GM18909 (cell line): ENCODE data around the gene MRGPRF.
"Not testable (repeated sequence)": the region's sequence is repeated elsewhere in the genome, so short reads cannot be mapped to it uniquely, and the experiment has no call there.

ENCODE experiments used
- ATAC-seq: cut with Tn5 transposase; IDR thresholded peaks from one replicate; pipeline ENCODE4 v1.9.1; 2021; ENCODE audit warnings: mild to moderate bottlenecking; ENCODE audit not compliant: unreplicated experiment, poor library complexity

Gene MRGPRF

DNA sequence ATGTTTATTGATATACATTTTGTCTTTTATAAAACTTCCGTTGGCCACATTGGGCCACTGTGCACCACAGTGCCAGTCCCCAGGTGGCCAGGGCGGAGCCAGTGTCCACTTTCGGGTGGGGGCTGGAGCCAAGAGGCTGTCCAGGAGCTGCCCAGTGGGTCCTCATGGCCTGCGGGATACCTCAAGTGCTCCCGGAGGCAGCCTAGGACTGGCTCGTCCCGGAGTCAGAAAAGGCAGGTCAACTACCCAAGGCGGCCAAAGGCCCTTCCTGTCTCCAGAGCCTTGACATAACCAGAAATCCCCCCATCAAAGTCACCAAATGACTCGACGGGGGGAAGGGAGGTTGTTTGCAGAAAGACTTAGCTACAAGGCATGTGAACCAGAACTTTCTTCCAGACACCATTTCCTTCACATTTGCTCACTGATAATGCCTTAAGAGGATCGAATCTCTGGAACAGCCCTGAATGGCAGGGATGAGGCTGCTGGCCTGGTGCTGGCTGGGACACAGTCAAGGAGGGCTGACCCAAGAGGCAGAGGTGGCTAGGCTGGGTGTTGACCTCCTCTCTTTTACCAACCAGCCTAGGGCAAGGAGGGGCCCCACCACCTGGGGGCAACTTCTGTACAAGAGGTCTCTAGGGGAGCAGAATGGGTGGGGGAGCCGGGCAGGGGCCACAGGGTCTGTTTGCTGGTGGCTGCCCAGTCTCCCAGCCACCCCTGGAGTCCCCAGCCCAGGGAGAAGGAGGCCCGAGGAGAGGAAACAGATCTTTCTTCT, 8.4 kb downstream of the MRGPRF start:
- ATAC-seq: no peak

DNA sequence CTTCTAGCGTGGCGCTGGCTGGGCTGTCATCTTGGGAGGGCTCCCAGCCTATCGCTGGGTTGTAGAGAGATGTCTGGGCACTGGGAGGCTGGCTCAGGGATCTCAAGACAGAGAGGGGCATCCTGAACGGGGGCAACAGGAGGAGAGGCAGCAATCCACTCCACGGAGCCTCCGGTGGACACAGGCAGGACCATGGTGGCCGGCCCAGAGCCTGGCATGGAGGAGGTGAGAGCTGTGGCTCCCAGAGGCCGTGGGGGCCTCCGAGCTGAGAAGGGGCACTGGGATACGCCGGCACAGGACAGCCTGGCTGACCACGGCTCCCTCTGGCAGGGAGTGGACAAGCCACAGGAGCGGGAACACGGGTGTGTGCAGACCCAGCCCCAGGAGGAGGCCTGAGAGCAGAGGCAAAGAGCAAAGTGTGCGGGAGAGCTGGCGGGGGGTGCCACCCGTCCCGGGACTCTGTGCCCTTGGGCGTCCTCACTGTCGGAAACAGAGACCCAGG, 9.1 kb downstream of the MRGPRF start:
- ATAC-seq: no peak

DNA sequence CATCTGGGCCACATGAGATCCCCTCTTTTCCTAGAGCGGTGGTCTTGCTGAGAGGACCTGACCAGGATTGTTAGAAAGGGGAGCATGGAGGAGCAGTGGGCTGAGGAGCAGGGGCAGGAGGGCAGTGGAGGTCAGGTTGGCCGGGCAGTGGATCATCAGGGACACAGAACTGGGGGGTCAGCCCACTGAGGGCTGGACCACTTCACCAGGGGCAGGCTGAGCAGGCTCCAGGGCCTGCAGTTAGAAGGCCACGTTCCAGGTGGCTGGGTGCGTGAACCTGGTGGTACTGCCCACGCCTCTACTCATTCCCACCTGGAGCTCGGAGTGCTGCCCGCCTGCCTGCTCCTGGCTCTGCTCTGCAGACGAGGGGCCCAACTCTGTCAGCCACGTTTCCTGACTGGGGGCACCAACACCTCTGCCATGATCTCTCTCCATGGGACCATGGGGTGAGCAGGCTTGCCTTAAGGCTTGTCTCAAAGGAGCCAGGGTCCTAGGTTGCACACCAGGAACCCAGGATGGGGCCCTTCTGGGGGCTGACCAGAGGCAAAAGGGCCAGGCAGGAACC, 9.7 kb downstream of the MRGPRF start:
- no peak for ATAC-seq

DNA sequence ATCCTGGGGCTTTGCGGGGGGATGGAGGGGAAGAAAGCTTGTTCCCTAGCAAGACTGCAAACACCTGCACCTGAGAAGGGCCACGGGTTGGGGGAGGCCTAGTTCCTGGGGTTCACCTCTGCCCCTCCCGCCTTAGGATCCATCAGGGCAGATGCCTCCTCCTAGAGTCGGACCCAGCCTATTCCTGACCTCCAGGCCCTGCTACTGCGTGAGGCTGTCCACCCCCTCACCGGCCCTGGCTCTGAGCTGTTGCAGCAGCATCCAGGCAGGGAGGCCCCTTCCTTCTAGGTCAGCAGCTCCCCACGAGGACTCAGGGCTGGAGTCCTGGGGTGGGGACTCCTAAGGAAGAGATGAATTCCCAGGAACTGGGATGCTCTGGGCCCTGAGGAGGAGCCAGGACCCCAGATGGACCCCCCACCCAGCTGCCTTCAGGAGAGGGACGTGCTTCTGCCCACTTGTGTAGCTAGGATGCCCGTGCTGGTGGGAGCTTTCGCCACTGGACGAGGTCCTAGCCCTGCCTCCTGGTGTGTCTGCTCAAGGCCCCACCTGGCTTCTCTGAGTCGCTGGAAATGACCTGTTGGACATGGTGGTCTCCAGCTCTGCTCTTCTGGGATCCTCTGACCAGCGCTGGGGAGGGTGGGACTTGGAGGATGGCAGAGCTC, 10.3 kb downstream of the MRGPRF start:
- no peak for ATAC-seq

DNA sequence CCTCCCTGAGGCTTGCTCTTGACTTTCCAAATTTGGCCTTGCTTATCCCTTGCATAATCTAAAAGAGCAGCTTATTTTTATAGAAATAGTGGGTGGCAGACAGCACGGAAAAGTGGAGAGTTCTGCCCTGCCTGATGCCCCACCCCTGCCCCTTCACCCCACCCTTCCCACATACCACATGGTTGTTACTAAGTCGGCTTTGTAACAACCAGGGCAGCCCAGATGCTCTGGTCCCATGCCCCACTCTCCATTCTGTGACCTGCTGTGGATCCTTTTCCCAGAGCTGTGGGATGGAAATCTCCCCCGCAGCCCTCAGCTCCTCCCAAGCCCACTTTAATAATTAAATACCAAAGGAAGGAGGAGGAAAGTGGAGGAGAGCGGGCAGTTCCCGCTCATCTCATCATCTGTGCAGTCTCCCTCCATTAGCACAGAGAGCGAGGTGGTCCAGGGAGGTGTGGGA, 10.9 kb downstream of the MRGPRF start:
- ATAC-seq: no peak

GRCh38 chr11:69001243-69002081, 11.6 kb downstream of the MRGPRF start:
- ATAC-seq: no peak

DNA sequence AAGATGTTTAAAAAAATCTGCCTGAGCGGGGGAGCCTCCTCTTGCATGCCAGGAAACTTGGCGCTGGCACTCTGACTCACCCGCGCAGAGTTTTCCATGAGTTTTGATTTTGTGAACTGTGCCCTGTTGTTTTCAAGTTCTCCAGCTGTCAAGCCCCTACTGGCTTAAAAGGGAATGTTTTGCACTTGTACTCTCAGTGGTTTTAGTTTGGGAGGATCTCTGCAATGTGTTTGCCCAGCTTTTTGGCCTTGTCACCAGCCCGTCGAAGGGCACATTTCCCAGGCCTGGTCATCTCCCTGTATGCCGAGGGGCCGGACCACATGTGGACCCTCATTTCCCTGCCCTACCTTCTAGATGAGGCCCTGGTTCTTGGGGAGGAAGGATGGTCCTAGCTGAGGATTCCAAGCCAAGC, 12.2 kb downstream of the MRGPRF start:
- no peak for ATAC-seq

GRCh38 chr11:69000391-69000790, 12.7 kb downstream of the MRGPRF start:
- no peak for ATAC-seq

- not testable (repeated sequence) for ATAC-seq
These were observed 13.2 kb downstream of the MRGPRF start for GRCh38 chr11:68999748-69000355.

DNA sequence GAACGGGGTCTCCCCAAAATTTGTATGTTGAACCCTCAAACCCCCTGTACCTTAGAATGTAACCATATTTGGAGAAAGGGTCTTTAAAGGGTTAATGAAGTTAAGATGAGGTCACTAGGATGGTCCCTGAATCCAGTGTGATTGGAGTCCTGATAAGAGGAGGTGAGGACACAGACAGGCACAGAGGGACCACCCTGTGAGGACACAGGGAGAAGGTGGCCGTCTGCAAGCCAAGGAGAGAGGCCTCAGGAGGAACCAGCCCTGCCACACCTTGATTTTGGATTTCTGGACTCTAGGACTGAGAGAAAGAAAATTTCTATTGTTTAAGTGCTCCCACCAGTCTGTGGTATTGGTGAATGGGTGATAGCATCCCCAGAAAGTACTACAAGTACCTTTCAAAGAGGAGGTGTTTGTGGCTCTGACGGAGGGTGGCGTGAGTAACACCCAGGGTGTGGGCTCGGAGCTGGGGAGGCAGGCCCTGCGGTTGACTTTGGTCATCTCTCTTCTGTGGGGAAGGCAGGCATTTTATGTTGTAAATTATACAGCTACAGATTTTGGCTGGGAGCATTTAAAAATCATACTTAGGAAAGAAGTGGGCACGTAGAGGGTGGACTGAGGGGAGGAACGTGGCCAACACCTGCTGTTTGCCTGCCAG, 13.8 kb downstream of the MRGPRF start:
- no peak for ATAC-seq

DNA sequence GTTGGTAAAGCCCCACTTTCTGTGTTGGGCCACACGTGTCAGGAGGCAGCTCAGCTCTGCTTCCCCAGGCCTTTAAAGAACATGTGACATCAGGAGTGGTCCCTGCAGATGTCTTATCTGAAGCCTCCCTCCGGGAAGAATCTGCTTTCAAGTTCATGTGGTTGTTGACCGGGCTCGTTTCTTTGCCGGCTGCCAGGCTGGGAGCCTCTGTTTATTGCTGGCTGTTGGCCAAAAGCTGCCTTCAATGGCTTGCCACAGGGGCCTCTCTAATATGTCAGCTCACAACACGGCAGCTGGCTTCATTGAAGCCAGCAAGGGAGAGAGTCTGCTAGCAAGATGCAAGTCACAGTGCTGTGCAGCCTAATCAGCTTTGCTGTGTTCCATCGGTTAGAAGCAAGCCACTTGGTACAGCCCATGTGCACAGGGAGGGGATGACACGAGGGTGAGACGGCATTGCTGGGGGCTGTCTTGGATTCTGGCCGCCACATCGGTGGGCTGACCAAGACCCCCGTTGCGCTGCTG, 14.6 kb downstream of the MRGPRF start:
- ATAC-seq: no peak

DNA sequence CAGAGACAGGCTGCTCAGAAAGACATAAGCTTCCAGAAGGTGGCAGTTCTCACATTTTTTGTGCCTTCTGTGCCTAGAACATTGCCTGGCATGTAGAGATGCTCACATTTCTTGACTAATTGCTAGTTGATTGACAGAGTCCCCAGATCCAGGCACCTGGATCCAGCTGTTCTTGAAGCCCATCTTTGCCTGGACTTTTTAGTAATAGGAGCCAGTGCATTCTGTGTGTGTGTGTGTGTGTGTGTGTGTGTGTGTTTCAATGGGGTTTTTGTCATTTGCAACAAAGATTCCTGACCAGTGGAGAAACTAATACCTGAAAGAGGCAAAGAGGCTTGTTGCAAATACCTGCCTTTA, 15.1 kb downstream of the MRGPRF start:
- no peak for ATAC-seq

- no peak for ATAC-seq
These were observed 15.7 kb downstream of the MRGPRF start for GRCh38 chr11:68997124-68997994.

DNA sequence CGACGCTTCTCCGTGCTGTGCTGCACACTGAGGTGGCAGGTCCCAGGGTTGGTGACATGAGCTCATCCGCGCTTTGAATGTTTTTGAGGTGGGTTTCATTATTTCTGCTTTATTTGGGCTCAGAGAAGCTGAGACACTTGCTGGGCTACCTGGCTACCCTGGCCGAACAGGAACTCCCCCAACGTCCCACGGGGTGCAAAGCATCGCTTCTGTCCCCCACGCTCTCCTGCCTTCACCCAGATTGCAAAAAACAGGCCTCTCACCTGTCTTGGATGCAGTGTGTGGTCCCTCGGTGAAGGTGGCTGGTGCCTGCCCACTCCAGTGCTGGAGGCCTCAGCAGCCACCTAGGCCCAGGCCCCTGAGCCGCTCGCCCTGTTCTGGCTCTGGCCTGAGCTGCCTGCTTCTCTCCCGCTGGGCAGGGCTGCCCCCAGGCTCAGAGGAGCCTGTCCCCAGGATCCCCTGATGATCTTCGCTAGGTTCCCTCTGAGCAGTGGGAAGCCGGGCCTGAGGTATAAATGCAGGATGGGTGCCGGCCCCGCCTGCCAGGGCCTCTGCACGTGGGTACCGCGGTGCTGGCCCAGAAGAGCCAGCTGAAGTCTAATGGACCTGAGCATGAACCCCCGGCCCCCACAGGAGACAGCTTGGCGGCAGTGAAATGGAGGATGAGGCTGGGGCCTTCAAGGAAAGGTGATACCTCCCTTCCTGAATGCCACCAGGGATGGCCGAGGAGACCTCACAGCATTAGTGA, 16.5 kb downstream of the MRGPRF start:
- ATAC-seq: no peak

DNA sequence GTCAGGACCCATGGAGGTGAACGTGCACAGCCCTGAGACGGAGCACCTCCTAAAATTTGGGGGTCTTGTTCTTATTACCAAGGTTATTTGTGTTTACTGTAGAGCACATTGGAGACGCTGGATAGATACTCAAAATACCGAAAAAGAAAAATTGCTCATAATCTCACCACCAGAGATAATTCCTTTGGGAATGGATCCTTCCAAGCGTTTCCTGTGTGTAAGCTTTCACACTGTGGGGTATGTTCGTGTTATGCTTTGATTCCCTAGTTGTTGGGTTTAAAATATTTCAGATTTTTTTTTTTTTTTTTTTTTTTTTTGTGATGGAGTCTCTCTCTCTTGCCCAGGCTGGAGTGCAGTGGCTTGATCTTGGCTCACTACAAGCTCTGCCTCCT, 18.2 kb downstream of the MRGPRF start:
- ATAC-seq: no peak

DNA sequence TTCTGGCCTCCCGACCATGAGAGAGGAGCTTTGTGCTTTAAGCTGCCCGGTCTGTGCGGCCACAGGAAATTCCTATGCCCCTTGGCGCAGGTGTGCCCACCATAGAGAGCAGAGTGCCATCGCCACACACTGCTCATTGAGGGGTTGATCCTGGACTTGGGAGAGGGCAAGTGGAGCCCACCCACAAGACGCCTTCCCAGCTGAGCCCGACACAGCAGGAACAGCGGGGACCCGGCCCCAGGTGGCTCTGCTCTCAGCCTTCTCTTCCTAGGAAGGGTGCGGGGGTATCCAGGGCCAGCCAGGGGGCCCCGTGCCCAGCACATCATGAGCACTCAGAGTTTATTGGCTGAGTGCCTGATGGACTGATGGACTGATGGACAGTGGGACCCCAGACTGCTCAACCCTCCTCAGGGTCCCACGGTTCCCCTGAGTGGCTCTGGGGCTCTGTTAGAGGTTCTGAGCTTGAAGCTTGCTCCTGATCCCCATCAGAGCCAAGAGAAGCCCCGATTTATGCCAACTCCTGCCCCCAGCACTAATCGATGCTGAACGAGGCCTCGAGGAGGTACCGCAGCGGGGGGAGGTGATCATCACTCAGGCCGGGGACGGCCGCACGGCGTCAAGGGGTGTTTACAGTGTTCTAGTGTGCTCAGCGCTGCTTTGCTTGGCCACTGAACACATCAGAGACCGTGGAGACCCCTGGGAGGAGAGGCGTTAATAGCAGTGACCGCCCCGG, 18.7 kb downstream of the MRGPRF start:
- no peak for ATAC-seq

- no peak for ATAC-seq
These were observed 19.5 kb downstream of the MRGPRF start for GRCh38 chr11:68993546-68993945.
